GM15510 (cell line): ENCODE data around the gene HTR2C.

Experiments used
- POLR2A ChIP-seq: IDR thresholded peaks from 3 replicates; pipeline ENCODE4 v1.6.1; 2011; ENCODE audit warnings: borderline replicate concordance; ENCODE audit not compliant: insufficient read length; ENCODE audit errors: extremely low read depth

The HTR2C gene

DNA sequence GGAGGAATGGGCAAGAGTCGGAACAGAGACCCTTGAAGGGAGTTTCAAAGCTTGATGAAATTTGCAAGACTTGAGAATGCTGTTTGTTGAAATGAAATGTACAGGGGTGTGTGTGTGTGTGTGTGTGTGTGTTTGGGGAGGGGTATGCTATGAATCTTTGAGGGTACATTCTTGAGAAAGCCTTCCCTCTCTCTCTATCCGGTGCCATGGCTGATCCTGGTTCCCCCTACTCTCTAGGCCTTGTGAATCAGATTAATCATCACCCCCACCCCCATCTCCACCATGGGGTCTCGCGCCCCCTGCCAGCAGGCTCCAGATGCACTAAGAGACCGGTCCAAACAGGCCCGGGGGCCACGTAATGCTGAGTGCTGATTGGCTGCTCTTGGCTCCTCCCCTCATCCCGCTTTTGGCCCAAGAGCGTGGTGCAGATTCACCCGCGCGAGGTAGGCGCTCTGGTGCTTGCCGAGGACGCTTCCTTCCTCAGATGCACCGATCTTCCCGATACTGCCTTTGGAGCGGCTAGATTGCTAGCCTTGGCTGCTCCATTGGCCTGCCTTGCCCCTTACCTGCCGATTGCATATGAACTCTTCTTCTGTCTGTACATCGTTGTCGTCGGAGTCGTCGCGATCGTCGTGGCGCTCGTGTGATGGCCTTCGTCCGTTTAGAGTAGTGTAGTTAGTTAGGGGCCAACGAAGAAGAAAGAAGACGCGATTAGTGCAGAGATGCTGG is at the start of gene HTR2C:
HTR2C (plus strand) TSS at position 441 of the 729 bp plus-strand sequence. CDS start 142,851 bp downstream, outside the sequence.
- no peak for TF ChIP-seq POLR2A

DNA sequence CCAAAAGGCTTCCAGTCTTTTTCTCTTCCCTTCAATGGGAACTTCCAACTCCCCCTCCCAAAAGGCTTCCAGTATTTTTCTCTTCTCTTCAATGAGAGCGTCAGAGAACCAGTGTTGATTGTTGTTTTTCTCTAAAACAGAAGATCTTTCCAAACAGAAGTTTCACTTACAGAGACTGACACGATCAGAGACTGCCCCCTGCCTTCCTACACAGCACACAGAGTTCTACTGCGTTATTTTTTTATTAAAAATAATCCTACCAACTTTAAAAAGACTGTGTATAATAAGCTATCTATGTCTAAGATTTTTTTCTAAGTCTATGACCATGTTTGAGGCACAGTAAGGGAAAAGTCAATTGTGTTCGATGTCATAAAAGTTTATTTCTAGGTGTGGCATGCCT is 3.5 kb upstream of the HTR2C start:
- TF ChIP-seq POLR2A = no peak

DNA sequence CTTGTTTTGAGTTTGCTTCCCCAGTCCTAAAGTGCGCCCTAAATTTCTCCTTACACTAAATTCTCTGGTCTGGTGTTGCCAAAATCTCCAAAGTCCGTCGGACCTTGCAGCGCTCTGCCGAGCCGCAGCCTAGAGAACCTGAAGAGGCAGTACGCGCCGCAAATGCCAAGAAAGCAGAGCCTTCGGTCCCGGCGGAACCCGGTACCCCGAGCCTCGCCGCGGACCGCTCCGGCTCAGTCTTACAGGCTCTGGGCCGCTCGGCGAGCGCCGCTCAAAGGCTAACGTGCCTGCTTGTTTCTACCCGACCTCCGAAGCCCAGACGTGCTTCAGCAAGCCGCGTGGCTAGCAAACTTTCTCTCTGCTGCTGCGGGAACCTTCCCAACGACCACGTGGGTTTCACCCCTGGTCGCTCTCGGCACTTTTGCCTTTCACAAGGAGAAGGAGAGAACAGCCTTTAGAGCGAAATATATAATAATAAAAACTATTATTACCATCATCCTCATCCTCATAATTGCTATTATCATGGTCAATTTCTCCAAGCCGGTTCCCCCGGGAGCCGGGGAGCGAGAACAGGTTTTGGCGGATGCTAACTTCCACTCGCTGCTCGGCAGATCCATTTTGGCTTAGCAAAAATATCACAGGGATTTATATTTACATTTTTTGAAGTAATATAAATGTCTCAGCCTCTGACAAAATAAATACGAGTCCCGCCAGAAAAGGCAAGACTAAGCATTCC is 2.2 kb upstream of the HTR2C start:
- no peak for TF ChIP-seq POLR2A

DNA sequence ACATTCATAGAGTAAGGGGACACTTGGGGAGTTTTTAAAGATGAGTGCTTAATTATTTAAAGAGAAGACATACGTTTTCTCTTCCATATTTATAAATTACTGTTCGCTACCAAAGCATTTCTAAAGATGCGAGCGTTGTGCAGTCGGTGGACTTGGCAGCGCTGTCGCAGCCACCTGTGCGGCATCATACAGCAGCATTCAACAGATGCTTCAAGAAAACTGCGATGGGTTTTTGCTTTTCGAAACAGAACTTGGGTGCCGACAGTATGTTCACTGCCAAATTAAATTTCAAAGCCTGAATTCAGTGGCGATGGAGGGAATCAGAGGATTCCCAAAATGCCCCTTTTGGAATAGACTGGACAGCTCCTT is 1.6 kb upstream of the HTR2C start:
- TF ChIP-seq POLR2A = no peak

DNA sequence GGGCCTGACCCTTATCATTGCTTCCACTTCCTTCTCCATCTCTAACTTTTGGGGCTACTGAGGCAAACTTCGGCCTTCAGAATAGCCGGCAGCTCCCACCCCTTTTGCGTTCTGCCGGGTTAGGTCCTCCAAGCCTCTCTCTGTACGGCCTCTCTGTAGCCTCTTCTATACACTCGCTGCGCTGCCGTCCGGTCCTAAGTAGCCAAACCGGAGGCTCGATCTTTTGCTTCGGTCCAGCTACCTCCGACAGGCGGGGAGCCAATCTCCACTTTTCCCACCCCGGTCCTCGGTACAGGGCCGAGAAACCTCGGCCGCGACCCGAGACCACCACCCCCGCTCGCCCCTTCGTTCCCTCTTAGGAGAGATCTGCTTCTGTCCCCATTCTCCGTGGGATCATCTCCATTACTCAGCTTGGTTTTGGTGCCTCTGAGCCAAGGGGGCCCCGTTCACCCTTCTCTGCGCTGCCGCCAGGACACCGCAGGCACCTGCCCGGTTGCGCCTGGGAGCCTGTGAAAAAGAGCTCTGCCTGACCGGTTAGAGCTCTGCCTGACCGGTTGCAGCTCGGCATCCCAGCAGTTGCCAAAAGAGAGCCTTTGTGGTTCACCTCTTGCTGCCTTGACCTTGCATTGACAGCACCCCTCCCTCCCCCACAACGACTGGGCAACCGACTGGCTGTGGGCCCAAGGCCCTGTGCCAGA is 1.0 kb upstream of the HTR2C start:
- TF ChIP-seq POLR2A = no peak

DNA sequence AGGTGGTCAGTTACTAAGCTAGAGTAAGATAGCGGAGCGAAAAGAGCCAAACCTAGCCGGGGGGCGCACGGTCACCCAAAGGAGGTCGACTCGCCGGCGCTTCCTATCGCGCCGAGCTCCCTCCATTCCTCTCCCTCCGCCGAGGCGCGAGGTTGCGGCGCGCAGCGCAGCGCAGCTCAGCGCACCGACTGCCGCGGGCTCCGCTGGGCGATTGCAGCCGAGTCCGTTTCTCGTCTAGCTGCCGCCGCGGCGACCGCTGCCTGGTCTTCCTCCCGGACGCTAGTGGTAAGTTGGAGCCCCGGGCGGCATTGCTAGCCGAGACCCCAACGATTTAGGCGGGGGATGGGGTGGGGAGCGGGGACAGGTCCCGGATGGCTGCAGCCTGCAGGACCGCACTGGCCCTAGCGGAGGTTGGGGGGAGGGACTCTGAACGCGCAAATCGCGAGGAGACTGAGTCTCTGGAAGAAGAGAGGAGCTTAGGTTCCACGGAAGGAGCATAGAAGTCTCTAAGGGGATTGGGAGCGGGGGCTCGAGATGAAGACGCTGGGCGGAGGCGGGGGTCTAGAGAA is 573 bp downstream of the HTR2C start:
- no peak for TF ChIP-seq POLR2A

DNA sequence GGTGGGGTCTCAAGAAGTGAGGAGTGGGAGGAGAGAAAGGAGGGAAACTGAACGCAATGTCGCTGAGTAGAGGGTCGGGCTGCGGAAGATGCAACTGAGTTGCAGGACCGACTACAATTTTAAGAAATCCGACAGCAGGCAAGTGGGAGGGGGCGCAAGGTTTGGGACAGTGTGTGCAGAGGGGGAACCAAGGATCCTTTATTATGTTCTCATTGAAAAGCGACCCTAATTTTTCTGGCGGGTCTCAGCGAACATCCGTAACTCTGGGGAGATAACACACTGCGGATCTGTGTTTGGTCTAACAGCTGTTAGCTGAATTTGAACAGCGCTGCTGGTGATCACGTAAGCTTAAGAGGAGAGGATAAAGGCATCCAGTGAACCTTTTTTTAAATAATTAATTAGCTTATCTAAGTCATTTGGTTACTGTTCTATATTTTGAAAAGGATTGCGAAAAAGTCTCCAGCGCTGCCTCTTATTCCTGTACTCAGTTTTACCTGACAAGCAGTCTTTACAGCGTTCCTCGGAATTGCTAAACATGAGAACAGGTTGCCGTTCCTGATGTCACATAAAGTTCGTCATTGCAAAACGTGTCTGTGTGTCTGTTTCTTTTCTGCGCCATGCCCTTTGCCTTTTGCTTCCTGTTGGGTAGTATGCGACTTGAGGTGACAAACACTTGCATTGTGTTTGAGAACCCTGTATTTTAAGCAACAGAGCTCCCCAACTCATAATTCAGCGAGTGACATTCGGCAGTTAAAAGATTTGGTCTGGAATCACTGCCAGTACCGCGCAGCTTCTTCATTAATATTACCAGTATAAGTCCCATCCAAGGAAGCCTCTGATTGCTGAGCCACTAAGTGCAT is 1.3 kb downstream of the HTR2C start:
- TF ChIP-seq POLR2A = no peak

DNA sequence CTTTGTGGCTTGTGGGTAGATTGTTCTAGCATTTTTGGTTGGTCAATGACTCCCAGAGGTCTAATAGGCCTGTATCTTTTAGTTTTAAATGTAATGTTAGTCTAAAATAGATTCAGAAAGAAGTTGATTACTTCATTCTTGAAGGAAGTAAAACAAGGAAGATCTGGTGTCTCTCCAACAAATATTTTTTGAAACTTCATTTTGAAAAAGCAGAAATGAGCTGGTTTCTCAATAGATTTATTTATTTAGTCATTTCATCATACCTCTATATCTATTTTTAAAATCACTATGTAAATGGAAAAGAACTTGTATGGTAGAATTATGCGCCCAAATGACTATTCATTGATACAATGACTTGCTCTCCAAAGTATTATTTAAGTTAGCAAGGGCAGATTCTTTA is 7.2 kb downstream of the HTR2C start:
- no peak for TF ChIP-seq POLR2A

DNA sequence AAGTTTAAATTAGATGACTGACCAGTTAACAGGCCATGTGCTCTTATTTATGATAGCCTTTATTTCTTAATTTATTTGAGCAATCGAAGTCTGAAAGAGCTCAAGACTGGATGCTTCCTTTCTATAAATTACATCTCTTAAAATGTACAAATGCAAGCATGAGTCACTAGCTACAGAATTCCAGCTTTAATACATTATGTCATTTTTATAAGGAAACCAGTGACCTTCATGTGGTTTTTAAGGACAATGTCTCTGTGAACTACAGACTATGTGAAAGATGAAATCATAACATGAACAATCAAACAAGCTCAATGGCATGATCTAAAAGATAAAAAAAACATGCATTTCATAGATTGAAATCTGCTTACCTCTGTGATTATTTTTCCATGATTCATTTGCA is 15.4 kb downstream of the HTR2C start:
- no peak for TF ChIP-seq POLR2A

DNA sequence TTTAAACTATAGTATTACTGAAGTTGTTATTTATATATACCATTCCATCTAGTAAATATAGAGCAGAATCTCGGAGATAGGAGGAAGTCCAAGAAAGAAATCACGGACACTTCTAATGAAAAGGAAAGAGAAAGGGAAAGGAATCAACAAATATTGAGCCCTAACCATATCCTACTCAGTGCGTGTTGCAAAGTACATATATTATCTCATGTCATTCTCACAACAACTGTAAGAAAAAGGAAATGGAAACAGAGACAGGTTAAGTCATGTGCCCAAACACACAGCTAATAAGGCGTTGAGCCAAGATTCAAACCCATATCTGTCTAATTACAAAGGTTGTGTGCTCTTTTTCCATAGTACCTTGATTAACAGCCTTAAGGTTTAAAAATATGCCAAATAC is 16.0 kb downstream of the HTR2C start:
- no peak for TF ChIP-seq POLR2A

DNA sequence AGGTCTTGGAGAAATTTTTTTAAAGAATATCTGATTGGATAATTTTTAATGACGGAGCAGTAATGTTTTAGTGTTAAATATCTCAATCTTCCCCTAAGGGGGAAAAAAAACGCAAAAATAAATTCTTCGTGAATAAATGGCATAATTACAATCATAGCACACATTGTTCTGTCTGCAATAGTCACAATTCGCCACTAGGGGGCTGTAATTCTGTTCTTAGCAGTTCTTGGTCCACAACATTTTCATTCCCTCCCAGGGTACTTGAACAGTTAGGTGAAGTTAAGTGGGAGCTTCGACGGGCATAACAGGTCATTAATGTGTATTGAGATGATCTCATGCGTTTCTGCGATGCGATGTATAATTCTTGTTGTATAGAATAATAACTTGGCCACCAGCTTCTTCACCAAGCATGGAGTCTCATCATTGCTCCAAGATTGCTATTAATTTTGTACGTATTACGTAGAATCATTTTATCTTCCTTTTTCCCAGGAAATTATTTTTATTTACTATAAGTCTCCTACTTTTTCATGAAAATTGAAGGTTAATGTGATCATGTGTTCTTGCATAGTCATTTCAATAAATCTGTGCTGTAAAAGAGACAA is 27.2 kb downstream of the HTR2C start:
- no peak for TF ChIP-seq POLR2A

DNA sequence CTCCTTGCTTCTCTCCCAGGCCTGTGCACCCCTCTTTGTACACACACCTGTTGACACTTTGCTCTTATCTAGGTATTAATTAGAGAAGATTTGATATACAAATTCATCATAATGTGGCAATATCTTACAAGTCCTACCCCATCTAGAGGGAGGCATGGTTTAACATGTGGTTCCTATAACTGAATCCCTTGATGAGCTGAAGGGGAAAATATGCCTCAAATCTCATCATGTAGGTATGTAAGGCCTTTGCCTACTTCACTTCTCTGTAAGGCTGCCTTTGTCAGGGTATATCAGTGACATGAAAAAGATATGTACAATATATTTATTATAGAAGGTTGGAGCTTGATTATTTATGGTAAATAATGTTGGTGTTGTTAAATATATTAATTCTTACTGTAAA is 31.9 kb downstream of the HTR2C start:
- TF ChIP-seq POLR2A = no peak

DNA sequence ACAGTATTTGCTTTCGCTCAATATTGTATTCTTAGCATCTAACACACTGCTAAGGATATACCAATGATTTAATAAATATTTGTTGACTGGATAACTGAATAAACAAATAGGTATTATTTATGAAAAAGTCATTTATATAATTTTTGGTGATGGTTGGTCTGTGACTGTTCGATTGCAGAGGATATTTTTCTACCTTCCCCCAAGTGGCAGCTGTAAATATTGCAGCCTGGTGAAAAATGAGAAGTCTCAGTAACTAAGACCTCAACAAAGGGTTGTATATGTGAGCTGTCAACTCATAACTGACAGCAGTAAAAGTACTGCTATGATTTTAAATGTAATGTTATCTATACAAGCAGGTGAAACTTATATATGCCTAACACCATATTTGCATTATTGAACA is 36.0 kb downstream of the HTR2C start:
- no peak for TF ChIP-seq POLR2A

DNA sequence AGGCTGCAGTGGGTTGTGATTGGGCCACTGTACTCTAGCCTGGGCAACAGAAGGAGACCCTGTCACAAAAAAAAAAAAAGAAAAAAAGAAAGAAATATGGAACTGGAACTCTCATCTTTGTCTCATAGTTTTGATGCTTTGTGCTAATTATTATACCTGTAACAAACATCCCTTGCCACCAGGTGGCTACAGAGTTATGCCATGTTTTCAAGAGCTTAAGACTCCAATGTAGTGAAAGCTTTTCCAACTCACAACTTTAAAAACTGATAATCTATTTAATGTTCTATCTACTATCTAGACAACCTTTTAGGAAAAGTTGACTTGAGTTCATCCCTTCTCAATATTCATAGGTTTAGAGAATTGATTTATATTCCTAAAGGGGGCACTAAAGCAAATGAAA is 42.4 kb downstream of the HTR2C start:
- TF ChIP-seq POLR2A = no peak
